GM10847 (cell line): Measurements from ENCODE around the gene MINDY4.

Experiments used
- POLR2A ChIP-seq: IDR thresholded peaks from 2 replicates; pipeline ENCODE4 v1.6.1; 2011; ENCODE audit not compliant: insufficient read length; ENCODE audit errors: extremely low read depth

Gene MINDY4

GRCh38 chr7:30921540-30922401, 150.6 kb downstream of the MINDY4 start:
- TF ChIP-seq POLR2A: no peak

GRCh38 chr7:30922596-30922995, 151.4 kb downstream of the MINDY4 start:
- TF ChIP-seq POLR2A: no peak

DNA sequence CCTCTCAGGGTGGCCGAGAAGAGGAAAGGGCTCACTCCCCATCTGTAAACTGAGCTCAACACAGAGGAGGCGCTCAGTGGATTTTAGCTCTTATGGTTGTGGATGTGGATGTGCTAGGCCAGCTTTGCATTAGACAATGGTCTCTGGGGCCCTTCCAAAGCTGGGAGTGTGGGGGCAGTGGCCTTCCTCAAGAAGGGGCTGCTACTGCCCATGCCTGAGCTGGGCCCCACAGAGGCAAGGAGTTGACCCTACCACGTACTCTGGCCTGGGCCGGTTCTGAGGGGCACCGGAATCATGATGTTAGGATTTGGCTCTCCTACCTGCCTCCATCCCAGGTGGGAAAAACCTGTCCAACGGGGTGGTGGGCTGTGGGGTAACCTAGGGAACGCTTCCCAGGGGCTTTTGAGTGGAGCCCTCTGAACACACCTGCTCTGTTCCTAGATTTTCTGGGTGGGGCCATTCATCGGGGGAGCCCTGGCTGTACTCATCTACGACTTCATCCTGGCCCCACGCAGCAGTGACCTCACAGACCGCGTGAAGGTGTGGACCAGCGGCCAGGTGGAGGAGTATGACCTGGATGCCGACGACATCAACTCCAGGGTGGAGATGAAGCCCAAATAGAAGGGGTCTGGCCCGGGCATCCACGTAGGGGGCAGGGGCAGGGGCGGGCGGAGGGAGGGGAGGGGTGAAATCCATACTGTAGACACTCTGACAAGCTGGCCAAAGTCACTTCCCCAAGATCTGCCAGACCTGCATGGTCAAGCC, 152.0 kb downstream of the MINDY4 start:
- TF ChIP-seq POLR2A: no peak

DNA sequence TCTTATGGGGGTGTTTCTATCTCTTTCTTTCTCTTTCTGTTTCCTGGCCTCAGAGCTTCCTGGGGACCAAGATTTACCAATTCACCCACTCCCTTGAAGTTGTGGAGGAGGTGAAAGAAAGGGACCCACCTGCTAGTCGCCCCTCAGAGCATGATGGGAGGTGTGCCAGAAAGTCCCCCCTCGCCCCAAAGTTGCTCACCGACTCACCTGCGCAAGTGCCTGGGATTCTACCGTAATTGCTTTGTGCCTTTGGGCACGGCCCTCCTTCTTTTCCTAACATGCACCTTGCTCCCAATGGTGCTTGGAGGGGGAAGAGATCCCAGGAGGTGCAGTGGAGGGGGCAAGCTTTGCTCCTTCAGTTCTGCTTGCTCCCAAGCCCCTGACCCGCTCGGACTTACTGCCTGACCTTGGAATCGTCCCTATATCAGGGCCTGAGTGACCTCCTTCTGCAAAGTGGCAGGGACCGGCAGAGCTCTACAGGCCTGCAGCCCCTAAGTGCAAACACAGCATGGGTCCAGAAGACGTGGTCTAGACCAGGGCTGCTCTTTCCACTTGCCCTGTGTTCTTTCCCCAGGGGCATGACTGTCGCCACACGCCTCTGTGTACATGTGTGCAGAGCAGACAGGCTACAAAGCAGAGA, 152.7 kb downstream of the MINDY4 start:
- no peak for TF ChIP-seq POLR2A

DNA sequence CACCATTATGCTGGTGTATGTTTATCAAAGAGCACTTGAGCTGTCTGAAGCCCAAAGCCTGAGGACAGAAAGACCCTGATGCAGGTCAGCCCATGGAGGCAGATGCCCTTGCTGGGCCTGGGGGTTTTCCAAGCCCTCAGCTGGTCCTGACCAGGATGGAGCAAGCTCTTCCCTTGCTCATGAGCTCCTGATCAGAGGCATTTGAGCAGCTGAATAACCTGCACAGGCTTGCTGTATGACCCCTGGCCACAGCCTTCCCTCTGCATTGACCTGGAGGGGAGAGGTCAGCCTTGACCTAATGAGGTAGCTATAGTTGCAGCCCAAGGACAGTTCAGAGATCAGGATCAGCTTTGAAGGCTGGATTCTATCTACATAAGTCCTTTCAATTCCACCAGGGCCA, 153.4 kb downstream of the MINDY4 start:
- no peak for TF ChIP-seq POLR2A

DNA sequence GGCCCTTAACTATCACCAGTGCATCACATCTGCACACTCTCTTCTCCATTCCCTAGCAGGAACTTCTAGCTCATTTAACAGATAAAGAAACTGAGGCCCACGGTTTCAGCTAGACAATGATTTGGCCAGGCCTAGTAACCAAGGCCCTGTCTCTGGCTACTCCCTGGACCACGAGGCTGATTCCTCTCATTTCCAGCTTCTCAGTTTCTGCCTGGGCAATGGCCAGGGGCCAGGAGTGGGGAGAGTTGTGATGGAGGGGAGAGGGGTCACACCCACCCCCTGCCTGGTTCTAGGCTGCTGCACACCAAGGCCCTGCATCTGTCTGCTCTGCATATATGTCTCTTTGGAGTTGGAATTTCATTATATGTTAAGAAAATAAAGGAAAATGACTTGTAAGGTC, 153.9 kb downstream of the MINDY4 start:
- TF ChIP-seq POLR2A: no peak

DNA sequence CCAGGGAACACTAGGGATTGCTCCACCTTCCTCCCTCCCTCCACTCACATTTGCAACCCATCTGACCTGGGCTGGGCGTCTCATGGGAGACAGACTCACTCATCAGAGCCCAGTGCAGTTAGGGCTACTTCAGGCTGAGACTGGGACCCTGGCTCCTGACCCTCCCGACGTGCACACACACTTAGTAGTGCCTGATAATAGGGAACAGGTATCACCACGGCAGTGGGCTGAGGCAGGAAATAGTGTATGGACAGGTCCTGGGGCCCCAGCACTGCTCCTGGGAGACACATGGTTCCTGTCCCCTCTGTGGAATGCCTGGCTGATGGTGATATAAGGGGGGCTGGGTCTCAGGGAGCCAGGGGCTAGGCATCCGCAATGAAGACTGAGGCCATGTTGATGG, 154.7 kb downstream of the MINDY4 start:
- TF ChIP-seq POLR2A: no peak

- TF ChIP-seq POLR2A: no peak
These were observed 155.1 kb downstream of the MINDY4 start for GRCh38 chr7:30926313-30926712.

GRCh38 chr7:30927040-30927439, 155.8 kb downstream of the MINDY4 start:
- TF ChIP-seq POLR2A: no peak

DNA sequence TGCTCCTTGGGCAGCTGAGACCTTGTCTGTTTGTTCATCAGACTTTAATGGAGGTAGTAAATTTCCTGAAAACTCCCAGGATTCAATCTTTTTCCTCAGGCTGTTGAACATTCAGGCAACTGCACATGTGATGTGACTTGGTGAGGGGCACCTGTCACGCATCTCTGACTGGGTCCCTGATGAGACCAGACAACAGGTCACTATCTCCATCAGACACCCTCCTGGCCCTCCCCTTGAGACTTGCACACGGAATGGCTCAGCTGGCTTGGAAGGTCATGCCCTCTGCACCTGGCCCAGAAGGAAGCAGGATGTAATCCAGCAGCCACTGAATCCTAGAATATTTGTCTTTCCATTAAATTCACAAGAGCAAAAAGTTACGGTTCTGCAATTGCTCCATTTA, 156.3 kb downstream of the MINDY4 start:
- TF ChIP-seq POLR2A: no peak

GRCh38 chr7:30928254-30928872, 157.1 kb downstream of the MINDY4 start:
- TF ChIP-seq POLR2A: no peak

DNA sequence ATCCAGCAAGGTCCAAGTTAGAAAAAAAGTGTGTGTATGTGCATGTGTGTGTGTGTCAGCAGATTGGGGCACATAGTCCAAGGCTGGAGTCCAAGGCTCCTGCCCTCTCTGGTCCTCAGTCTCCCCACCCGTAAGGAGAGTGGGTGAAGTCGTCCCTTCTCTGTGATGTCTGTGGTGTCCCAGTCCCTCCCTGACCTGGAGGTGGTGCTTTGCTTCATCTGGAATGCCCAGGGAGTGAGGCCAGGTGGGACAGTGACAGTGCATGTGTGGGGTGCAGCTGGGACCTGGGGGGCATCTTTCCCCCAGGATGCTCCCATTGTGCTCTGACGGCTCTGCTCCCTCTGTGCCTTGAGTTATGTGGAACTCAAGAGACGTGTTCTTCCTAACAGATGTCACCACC, 158.5 kb downstream of the MINDY4 start:
- TF ChIP-seq POLR2A: no peak

DNA sequence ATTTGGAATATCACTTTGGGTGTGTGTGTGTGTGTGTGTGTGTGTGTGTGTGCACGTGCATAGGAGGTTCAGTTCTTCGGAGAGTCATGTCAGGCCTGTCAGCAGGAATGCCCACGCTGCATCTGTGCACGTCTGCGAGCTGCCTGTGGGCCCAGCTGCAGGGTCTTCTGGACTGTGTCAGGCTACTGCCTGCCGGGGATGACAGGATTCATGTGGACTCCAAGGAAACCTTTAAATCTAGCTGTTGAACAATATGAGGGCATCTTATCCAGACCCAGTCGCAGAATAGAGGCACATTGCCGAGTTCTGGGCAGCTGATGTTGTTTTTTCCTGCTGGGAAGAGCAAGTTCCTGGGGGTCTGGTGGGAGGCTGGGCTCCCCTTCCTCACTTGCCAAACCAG, 159.4 kb downstream of the MINDY4 start:
- no peak for TF ChIP-seq POLR2A

DNA sequence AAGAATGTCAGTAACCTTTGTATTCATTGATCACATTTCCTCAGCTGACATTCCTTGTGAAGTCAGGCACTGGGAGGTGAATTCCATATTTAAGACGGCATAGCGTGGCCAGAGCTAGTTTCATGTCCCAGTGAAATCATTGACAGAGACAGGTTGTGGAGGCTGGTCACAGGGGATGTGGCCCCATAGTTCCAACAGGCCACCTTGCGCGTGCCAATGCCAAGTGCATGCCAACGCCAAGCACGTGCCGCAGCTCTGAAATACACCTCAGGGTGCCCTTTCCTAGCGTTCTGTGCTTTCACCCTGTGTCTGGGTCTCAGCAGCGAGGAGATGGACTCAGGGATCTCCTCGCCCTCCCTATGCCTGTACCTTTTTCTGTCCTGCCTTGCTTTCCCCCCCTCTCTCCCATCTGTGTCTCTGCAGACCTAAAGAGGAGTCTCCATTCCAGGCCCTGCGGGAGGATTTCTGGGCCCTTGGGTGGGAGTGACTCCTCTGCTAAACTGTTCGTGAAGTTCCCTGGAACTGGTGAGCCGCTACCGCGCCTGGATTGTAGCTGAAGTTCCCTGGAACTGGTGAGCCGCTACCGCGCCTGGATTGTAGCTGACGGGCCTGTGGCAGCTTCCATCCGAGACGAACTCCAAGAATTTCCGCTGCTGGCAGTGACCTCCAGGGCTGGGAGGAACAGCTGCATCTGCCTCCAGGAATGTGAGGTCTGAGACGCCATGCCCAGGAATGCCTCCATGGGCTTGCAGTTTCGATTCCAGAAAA, 160.1 kb downstream of the MINDY4 start:
- no peak for TF ChIP-seq POLR2A
